ENCODE results near the gene SHOC2. TPM values are rescaled to one million over a fixed set of nuclear protein-coding genes. Genes with fewer than 3 reads are reported as not detected.

SHOC2 gene
- 105 TPM for polyA plus RNA-seq

- Mint-ChIP-seq H3K36me3 (no peaks in the 10 kb centered on the region), H3K27ac (peak within 1 kb of the TSS; percentile 94 to 100 (median 100)), H3K9me3 (no peaks in the 10 kb centered on the region), H3K4me1 (peaks cover 29 to 46% (median 38%) of the 10 kb centered on the region in 3 donors), H3K27me3 (no peaks in the 10 kb centered on the region), H3K4me3 (peak within 1 kb of the TSS; percentile 95 to 100 (median 99))
Measured at GRCh38 chr10:110919349-110919931, at the start of gene SHOC2. Gene SHOC2, plus strand, starts transcription at chr10:110919604. Its CDS starts 44,755 bp downstream, at chr10:110964359.

- no peaks in the 10 kb centered on the region for H3K36me3 Mint-ChIP-seq
- H3K4me3 Mint-ChIP-seq, result peak overlapping the region; percentile 89 to 96 (median 96)
- H3K27ac Mint-ChIP-seq, result peak overlapping the region; percentile 81 to 98 (median 97)
- H3K9me3 Mint-ChIP-seq, result no peaks in the 10 kb centered on the region
- no peaks in the 10 kb centered on the region for H3K27me3 Mint-ChIP-seq
- H3K4me1 Mint-ChIP-seq, result peaks cover 47 to 60% (median 51%) of the 10 kb centered on the region in 3 donors
Measured at GRCh38 chr10:110870823-110871297, 48.5 kb upstream of the SHOC2 start.

- H3K27ac Mint-ChIP-seq, result peak within 1 kb of the TSS; percentile 81 to 98 (median 97)
- no peaks in the 10 kb centered on the region for H3K36me3 Mint-ChIP-seq
- no peaks in the 10 kb centered on the region for H3K9me3 Mint-ChIP-seq
- H3K4me3 Mint-ChIP-seq, result peak within 1 kb of the TSS; percentile 89 to 96 (median 96)
- peaks cover 43 to 55% (median 45%) of the 10 kb centered on the region in 3 donors for H3K4me1 Mint-ChIP-seq
- H3K27me3 Mint-ChIP-seq, result no peaks in the 10 kb centered on the region
Measured at GRCh38 chr10:110871298-110872084, 47.9 kb upstream of the SHOC2 start, which contains the start of gene PDCD4. Gene PDCD4, plus strand, starts transcription at chr10:110871928. Its CDS starts 4,100 bp downstream, at chr10:110876028.

- Mint-ChIP-seq H3K27me3 (no peaks in the 10 kb centered on the region), H3K4me1 (peaks cover 41 to 47% (median 41%) of the 10 kb centered on the region in 3 donors), H3K9me3 (no peaks in the 10 kb centered on the region), H3K27ac (peak overlapping the region; percentile 81 to 98 (median 95)), H3K36me3 (no peaks in the 10 kb centered on the region), H3K4me3 (peak overlapping the region; percentile 89 to 96 (median 96))
Measured at GRCh38 chr10:110872145-110872983, 47.0 kb upstream of the SHOC2 start.

GRCh38 chr10:110872984-110873923 is 46.1 kb upstream of the SHOC2 start:
- H3K4me1 Mint-ChIP-seq, result peaks cover 39 to 41% (median 41%) of the 10 kb centered on the region in 3 donors
- no peaks in the 10 kb centered on the region for H3K9me3 Mint-ChIP-seq

GRCh38 chr10:110873951-110874350 is 45.5 kb upstream of the SHOC2 start:
- Mint-ChIP-seq H3K27me3 (no peaks in the 10 kb centered on the region), H3K27ac (peak overlapping the region in 1 of 3 donors; percentile 77), H3K4me3 (peak overlapping the region; percentile 69 to 89 (median 80)), H3K4me1 (peaks cover 34 to 39% (median 38%) of the 10 kb centered on the region in 3 donors), H3K36me3 (no peaks in the 10 kb centered on the region), H3K9me3 (no peaks in the 10 kb centered on the region)

More at GRCh38 chr10:110872984-110873923, 46.1 kb upstream of the SHOC2 start:
- Mint-ChIP-seq H3K4me3 (peak overlapping the region; percentile 89 to 96 (median 96)), H3K36me3 (no peaks in the 10 kb centered on the region), H3K27me3 (no peaks in the 10 kb centered on the region), H3K27ac (peak overlapping the region; percentile 81 to 98 (median 95))

GRCh38 chr10:110876000-110876399 is 43.4 kb upstream of the SHOC2 start:
- Mint-ChIP-seq H3K9me3 (no peaks in the 10 kb centered on the region), H3K36me3 (peaks cover 2% of the 10 kb centered on the region), H3K4me1 (peaks cover 22 to 39% (median 30%) of the 10 kb centered on the region in 3 donors), H3K27me3 (no peaks in the 10 kb centered on the region), H3K27ac (peak overlapping the region in 2 of 3 donors; percentile 32 to 67), H3K4me3 (peak overlapping the region in 1 of 4 donors; percentile 30)

GRCh38 chr10:110876788-110877187 is 42.6 kb upstream of the SHOC2 start:
- H3K27ac Mint-ChIP-seq, result no peak overlapping the region
- no peaks in the 10 kb centered on the region for H3K27me3 Mint-ChIP-seq
- no peaks in the 10 kb centered on the region for H3K9me3 Mint-ChIP-seq
- H3K36me3 Mint-ChIP-seq, result peaks cover 2% of the 10 kb centered on the region
- H3K4me1 Mint-ChIP-seq, result peaks cover 22 to 40% (median 31%) of the 10 kb centered on the region in 3 donors
- H3K4me3 Mint-ChIP-seq, result no peak overlapping the region

GRCh38 chr10:110880012-110880411 is 39.4 kb upstream of the SHOC2 start:
- Mint-ChIP-seq H3K27me3 (no peaks in the 10 kb centered on the region), H3K27ac (peak overlapping the region in 1 of 3 donors; percentile 49), H3K36me3 (peaks cover 2% of the 10 kb centered on the region), H3K4me1 (peaks cover 24 to 41% (median 35%) of the 10 kb centered on the region in 3 donors), H3K4me3 (peak overlapping the region in 1 of 4 donors; percentile 2), H3K9me3 (no peaks in the 10 kb centered on the region)

GRCh38 chr10:110881247-110881646 is 38.2 kb upstream of the SHOC2 start:
- peaks cover 2% of the 10 kb centered on the region for H3K36me3 Mint-ChIP-seq
- H3K4me3 Mint-ChIP-seq, result peak overlapping the region in 1 of 4 donors; percentile 3
- no peaks in the 10 kb centered on the region for H3K9me3 Mint-ChIP-seq
- H3K4me1 Mint-ChIP-seq, result peaks cover 20 to 44% (median 37%) of the 10 kb centered on the region in 3 donors
- H3K27me3 Mint-ChIP-seq, result no peaks in the 10 kb centered on the region
- peak overlapping the region in 1 of 3 donors; percentile 31 for H3K27ac Mint-ChIP-seq

GRCh38 chr10:110881905-110882304 is 37.5 kb upstream of the SHOC2 start:
- H3K9me3 Mint-ChIP-seq, result no peaks in the 10 kb centered on the region
- peaks cover 20 to 48% (median 38%) of the 10 kb centered on the region in 3 donors for H3K4me1 Mint-ChIP-seq
- H3K36me3 Mint-ChIP-seq, result peaks cover 2% of the 10 kb centered on the region

GRCh38 chr10:110883924-110884323 is 35.5 kb upstream of the SHOC2 start:
- no peak overlapping the region for H3K4me3 Mint-ChIP-seq
- peaks cover 2% of the 10 kb centered on the region for H3K36me3 Mint-ChIP-seq
- no peaks in the 10 kb centered on the region for H3K9me3 Mint-ChIP-seq
- H3K27ac Mint-ChIP-seq, result peak overlapping the region in 2 of 3 donors; percentile 23 to 86
- H3K27me3 Mint-ChIP-seq, result no peaks in the 10 kb centered on the region
- peaks cover 18 to 47% (median 41%) of the 10 kb centered on the region in 3 donors for H3K4me1 Mint-ChIP-seq

More at GRCh38 chr10:110881905-110882304, 37.5 kb upstream of the SHOC2 start:
- peak overlapping the region in 2 of 3 donors; percentile 31 to 71 for H3K27ac Mint-ChIP-seq
- no peaks in the 10 kb centered on the region for H3K27me3 Mint-ChIP-seq
- peak overlapping the region in 1 of 4 donors; percentile 65 for H3K4me3 Mint-ChIP-seq

GRCh38 chr10:110885932-110886674 is 33.3 kb upstream of the SHOC2 start:
- Mint-ChIP-seq H3K4me3 (no peak overlapping the region), H3K27me3 (no peaks in the 10 kb centered on the region), H3K27ac (peak overlapping the region in 1 of 3 donors; percentile 18), H3K36me3 (no peaks in the 10 kb centered on the region), H3K9me3 (no peaks in the 10 kb centered on the region), H3K4me1 (peaks cover 13 to 36% (median 31%) of the 10 kb centered on the region in 3 donors)
